ENCODE data around the gene RHOT1. TPM values are rescaled to one million over a fixed set of nuclear protein-coding genes. Genes with fewer than 3 reads are reported as not detected.
"Not testable (repeated sequence)": the region's sequence is repeated elsewhere in the genome, so short reads cannot be mapped to it uniquely, and the experiment has no call there.

RHOT1 gene
- total and polyA plus RNA-seq, 12 donors = 32.5 to 76.6 (median 48.5) TPM

DNA sequence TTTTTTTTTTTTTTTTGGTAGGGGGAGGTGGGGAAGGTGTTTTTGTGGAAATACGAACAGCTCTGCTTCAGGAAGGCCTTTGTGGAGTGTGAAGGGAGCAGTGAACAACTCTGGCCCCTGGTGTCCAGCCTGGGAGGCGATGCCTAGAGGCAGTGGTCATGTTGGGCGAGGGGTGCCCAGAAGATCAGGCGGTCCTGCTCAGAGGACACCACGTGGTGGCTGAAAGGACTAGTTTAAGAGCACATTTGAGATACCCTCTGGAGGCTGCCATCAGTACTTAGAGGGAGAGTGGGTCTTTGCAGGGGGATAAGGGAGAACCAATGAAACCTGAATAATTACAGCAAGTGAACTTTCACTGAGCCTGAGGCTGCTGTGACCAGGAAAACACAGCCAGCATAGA, 40.1 kb upstream of the RHOT1 start:
- H3K27ac ChIP-seq = no peak overlapping the region
- intact Hi-C loops (cut with DNase I) = no loop called here
- ATAC-seq = no peak
- no peak for DNase-seq
- H3K9me3 ChIP-seq = no peaks in the 10 kb centered on the region
- no peak for TF ChIP-seq CTCF (IDR thresholded peaks at IDR 0.05)
- no peak overlapping the region for H3K4me3 ChIP-seq
- WGBS, 2 donors = 87 to 89% methylated on average over 5 of the region's 5 CpGs
- H3K36me3 ChIP-seq = no peaks in the 10 kb centered on the region
- H3K27me3 ChIP-seq = peaks cover 0 to 5% (median 0%) of the 10 kb centered on the region in 7 donors
- H3K4me1 ChIP-seq = peaks cover 0 to 41% (median 22%) of the 10 kb centered on the region in 9 donors

GRCh38 chr17:32102646-32103186, 39.6 kb upstream of the RHOT1 start:
- H3K36me3 ChIP-seq = no peaks in the 10 kb centered on the region
- DNase-seq (no peak), ATAC-seq (no peak)
- H3K9me3 ChIP-seq = no peaks in the 10 kb centered on the region
- no peaks in the 10 kb centered on the region for H3K27me3 ChIP-seq
- no peak for TF ChIP-seq CTCF (IDR thresholded peaks at IDR 0.05)
- no peak overlapping the region for H3K4me3 ChIP-seq
- H3K4me1 ChIP-seq = peaks cover 0 to 46% (median 22%) of the 10 kb centered on the region in 9 donors
- WGBS, 2 donors = 68 to 82% methylated on average over 5 of the region's 5 CpGs
- H3K27ac ChIP-seq = peak overlapping the region in 4 of 10 donors; percentile 9 to 65 (median 52)
- intact Hi-C loops (cut with DNase I) = no loop called here

- Histone ChIP-seq H3K4me1 (peaks cover 0 to 48% (median 22%) of the 10 kb centered on the region in 9 donors), H3K4me3 (no peak overlapping the region), H3K9me3 (no peaks in the 10 kb centered on the region), H3K27ac (peak overlapping the region in 5 of 10 donors; percentile 9 to 65 (median 63)), H3K36me3 (no peaks in the 10 kb centered on the region), H3K27me3 (no peaks in the 10 kb centered on the region)
- 62 to 79% methylated on average over 7 of the region's 7 CpGs for whole genome bisulfite sequencing, 2 donors
- no peak for TF ChIP-seq CTCF (IDR thresholded peaks at IDR 0.05)
- DNase-seq (peak in 1 of 2 donors; percentile 23), ATAC-seq (peak in 7 of 8 donors; percentile 25 to 57 (median 50))
- intact Hi-C loops (cut with DNase I) = no loop called here
Observed at GRCh38 chr17:32103476-32104113, 38.7 kb upstream of the RHOT1 start.

DNA sequence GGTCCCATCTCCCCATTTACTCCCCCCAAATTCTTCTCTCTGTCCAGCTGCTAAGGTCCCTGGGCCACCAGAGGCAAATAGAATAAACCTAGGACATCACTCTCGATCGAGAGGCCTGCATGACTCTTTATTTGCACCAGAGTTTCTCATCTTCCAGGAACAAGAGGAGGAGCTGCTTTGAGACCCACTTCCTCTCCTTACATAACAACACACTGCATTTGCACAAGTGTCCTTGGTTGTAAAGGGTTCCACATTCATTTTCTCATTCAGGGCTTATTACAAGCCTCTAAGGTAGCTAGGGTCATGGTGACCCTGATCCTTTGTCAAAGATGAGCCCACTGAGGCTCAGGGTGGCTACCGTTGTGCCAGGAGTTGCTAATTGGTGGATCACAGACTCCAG, 38.1 kb upstream of the RHOT1 start:
- H3K36me3 ChIP-seq = no peaks in the 10 kb centered on the region
- intact Hi-C loops (cut with DNase I) = no loop called here
- no peak for TF ChIP-seq CTCF (IDR thresholded peaks at IDR 0.05)
- 65 to 81% methylated on average over 3 of the region's 3 CpGs for WGBS, 2 donors
- H3K9me3 ChIP-seq = no peaks in the 10 kb centered on the region
- peak overlapping the region in 3 of 10 donors; percentile 63 to 65 (median 63) for H3K27ac ChIP-seq
- ATAC-seq (peak in 1 of 8 donors; percentile 18), DNase-seq (no peak)
- no peak overlapping the region for H3K4me3 ChIP-seq
- H3K27me3 ChIP-seq = no peaks in the 10 kb centered on the region
- H3K4me1 ChIP-seq = peaks cover 0 to 48% (median 22%) of the 10 kb centered on the region in 9 donors

DNA sequence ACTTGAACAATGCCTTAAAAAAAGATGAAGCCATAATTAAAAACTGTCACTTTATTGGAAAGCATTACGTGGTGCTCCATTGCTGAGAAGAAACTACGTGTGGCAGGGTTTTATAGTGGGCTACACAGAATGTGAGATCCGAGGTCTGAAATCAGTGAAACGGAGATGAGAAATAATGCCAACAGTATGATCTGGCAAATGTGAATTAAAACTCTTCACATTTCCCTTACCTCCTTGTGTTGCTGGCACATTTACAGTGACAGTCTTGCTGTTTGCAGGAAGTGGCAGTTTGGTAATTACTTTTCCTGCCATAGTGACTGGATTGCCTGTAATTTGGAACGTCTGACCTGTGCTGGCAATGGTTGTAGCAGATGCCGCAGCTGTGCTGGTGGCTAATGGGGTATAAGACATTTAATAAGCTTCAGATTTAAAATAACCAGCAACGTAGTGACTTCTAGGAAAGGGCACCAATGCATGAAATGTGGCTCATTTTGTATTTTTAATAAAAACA, 35.8 kb upstream of the RHOT1 start:
- H3K27me3 ChIP-seq; ATAC-seq; H3K4me3 ChIP-seq; H3K9me3 ChIP-seq; intact Hi-C loops (cut with DNase I); H3K36me3 ChIP-seq; DNase-seq: not testable (repeated sequence)
- 58 to 60% methylated on average over 7 of the region's 7 CpGs for WGBS, 2 donors
- Histone ChIP-seq H3K4me1 (peaks cover 0 to 45% (median 27%) of the 10 kb centered on the region in 9 donors), H3K27ac (peak overlapping the region in 2 of 10 donors; percentile 13 to 20)

DNA sequence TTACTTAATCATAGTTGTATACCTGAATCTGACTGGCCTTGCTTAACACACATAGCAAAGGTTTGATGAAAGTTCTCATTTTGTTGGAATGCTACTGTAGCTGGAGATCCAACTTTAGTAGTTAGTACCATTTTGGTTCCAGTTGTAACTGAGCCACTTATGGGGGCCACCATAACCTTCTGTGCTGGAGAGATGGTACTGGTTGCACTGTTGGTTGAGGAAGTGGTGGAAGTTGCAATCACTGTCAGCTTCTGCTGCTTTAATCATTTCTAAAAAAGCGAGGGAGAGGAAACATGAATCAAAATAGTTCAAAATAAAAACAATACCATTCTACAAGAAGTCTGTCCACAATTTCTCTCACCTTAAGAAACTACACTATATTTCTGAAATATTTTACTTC, 35.1 kb upstream of the RHOT1 start:
- H3K9me3 ChIP-seq; ATAC-seq; H3K36me3 ChIP-seq; H3K27me3 ChIP-seq; H3K4me3 ChIP-seq; DNase-seq; intact Hi-C loops (cut with DNase I): not testable (repeated sequence)
- H3K4me1 ChIP-seq = peaks cover 0 to 49% (median 32%) of the 10 kb centered on the region in 9 donors
- peak overlapping the region in 2 of 10 donors; percentile 13 to 20 for H3K27ac ChIP-seq
- 54 to 76% methylated on average over 1 of the region's 1 CpG for WGBS, 2 donors
